COLO668 (cell line): ENCODE data around the gene SLC15A4.

ENCODE experiments used
- DNase-seq: peaks from one replicate; lab custom pipeline; 2025; ENCODE audit not compliant: unreplicated experiment; lab: John Stamatoyannopoulos, UW

SLC15A4 gene

DNA sequence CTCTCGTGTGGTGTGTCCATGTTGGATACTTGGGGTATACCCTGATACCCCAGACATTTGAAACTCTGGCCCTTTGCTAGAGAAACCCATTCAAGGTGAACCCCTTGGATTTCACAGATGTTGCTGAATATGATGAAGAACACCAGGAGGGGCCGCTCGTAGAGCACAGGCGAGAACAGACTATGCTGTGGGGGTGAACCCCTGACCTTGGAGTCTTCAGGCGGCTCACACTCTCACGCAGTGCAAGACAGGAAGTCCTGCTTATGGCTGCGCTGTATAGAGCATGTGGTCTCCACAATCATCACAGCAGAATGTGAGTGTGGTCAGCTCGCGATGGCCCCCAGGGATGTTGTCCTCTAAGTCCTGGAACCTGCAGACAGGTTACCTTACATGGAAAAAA is 60.4 kb downstream of the SLC15A4 start:
- no peak for DNase-seq

DNA sequence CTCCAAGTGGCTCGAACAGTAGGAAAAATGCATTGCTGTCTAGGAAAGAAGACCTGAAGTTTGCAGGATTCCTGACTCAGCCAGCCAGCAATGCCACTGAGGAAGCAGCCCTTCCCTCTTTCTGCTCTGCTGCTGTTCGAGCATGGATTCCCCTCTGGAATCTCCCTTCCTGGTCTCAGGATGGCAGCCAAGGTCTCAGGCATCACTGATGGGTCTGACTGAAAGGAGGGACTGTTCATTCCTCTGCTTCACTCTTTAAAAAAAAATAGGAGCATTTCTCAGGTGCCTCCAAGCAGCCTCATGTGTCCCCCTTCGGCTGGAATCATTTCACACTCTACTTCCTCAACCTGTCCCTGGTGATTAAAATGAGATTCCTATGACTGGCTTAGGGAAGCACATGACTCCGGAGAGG is 62.4 kb downstream of the SLC15A4 start:
- no peak for DNase-seq

DNA sequence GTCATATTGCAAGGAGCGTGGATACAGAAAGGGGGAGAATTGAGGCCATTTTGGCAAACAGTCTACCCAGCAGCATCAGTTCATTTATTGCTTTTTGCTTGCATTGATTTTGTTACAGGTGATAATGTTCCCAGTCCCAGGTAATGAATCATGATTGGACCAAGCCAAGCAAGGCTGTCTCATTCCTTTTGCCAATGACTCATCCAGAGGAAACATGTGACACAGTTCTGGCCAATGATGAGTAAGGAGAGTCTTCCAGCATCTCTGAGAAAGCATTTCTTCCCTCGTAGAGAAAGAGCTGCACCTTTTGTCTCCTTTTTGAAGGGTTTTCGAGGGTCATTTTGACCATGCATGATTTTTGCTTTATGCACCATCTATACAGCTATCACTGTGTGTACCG is 68.2 kb downstream of the SLC15A4 start:
- DNase-seq: no peak

DNA sequence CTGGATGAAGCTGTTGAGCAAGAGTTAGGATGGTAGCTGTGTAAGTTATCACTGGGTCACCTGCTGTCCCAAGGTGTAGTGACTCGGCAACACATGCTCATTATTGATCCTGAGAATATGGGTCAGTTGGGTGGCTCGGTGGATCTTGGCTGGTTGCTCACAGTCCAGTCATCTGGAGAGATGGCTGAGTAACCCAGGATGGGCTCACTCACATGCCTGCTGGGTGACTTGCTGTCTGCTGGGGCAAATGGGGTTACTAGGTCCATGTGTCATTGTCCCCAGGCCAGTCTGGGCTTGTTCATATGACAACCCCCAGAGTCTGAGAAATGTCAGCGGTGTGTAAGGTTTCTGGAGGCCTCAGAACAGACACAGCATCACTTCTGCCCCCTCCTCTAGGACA is 69.5 kb downstream of the SLC15A4 start:
- DNase-seq: no peak

DNA sequence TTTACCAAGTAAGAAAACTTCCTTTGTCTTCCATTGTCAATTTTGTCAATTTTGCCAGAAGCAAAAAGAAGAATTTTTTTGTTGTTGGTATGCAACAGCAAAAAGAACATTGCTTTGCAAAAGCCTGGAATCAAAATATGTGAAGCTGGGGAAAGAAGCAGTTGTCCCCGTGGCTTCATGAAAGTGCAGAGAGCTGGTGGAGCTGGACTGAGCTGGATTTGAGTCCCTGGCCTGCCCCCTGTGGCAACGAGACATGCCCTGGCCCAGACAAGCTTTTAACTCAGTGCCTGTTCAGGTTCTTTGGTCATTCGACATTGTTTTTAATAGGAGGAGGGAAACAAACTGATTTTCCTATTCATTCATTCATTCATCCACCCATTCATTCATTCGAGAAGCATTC is 70.3 kb downstream of the SLC15A4 start:
- no peak for DNase-seq

DNA sequence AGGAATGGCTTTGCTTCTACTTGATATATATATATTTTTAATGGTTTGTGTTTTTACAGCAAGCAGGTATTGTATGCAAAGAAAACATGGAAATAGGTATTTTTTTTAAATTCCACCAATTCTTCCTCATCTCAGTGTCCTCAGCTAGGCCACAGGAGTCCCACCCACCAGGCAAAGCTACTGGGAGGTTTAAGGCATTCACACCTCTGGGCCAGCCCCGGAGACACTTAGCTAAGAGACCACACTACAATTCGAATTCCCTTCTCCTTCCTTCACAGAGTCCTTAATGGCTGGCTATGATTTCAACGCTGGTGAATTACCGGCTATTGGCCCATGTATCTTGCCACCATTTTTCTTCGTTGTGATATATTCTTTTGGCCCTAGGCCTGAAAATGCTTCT is 71.4 kb downstream of the SLC15A4 start:
- DNase-seq: no peak

DNA sequence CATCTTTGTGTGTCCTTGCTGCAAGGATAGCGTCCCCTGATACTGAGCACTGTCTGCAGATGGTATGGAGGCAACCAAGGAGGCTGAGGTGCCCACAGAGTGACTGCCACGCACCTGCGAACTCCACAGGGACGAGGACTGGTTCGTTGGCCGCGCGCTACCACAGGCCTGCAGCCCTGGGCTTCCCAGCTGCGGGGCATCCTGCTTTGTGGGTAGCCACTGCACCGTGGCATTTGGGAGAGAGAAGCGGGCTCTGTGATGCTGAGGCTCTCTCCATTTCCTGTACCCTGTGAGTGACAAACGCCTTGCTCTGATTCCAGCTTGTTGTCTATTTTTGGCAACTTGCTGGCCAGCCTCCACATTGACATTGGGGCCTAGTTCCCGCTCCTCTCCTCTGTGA is 76.3 kb downstream of the SLC15A4 start:
- DNase-seq: no peak

DNA sequence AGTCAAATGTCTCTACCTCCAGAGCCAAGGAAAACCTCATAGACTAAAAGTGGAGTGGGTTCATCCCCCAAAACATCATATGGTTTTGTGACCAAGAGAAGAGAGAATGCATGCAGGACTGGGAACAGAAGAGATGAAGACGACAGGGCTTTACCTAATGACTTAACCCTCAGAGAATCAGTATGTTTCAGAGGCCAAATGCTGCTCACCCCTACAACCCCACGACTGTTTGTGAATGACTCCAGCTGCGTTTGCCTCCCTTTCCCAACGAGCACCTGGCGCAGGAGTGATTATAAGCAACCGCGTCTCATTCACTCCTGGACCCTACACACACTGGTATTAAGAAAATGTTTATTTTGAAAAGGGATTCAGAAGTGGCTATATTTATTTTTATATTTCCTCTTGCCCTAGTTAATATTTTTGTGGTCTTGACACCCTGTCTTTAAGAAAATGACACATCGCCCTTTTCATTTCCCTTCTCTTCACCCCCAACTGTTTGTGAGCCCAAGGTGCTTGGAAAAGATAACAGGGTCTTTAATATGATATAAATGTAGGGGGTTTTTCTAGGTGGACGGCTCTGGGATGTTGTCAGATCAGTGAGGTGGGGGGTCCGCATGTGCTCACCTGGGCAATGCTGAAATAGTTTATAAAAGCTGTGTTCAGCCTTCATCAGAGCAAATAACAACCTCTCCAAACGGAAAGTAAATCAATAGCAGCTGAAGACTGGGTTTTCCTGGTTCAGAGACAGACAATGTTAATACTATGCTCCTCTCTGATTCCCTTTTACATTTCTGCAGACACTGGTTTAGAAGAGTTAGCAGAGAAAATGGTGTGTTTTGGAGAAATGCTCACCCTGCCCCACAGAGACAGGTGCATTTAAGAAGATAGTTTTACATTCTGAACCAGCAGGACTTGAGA is 77.7 kb downstream of the SLC15A4 start:
- DNase-seq: peak; percentile 11

DNA sequence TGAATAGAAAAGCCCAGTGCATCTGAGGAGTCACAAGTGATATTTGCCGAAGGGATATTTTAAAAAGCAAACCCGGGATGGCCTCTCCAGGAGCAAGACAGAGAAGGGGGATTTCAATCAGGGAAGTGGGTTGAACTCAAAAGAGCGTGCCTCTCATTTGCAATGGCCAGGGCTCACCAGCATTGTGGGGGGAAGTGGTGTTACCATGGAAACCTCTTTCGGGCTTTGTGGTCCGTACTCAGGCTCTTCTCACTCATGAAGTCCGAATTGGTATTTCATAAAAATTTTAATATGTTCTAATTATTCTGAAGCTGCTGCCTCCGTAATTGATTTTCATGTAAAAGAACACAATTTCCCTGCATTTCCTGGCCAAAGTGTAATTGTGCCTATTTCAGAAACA is 79.8 kb downstream of the SLC15A4 start:
- DNase-seq: no peak
